Stomach smooth muscle (tissue), 2 donors: Measurements from ENCODE around the gene PEX11A.
A peak's percentile ranks its signal among the peaks of the same experiment; 100 is the strongest.

ENCODE experiments used
- H3K27ac ChIP-seq: one replicate; pipeline ENCODE4 v1.7.0; 2013; ENCODE audit warnings: mild to moderate bottlenecking, low read length, inconsistent platforms
- H3K27me3 ChIP-seq, 2 donors: one replicate each; pipeline ENCODE4 v1.7.0; 2013; ENCODE audit warnings: low read length in 2 of 2; ENCODE audit not compliant: insufficient read depth in 2 of 2, control insufficient read depth in 1 of 2
- H3K36me3 ChIP-seq, 2 donors: one replicate each; pipeline ENCODE4 v1.7.0; 2013; ENCODE audit warnings: low read length in 2 of 2; ENCODE audit not compliant: control insufficient read depth in 2 of 2, insufficient read depth in 2 of 2
- H3K4me1 ChIP-seq: one replicate; pipeline ENCODE4 v1.7.0; 2013; ENCODE audit warnings: low read length; ENCODE audit not compliant: control insufficient read depth, insufficient read depth
- H3K4me3 ChIP-seq, 2 donors: one replicate each; pipeline ENCODE4 v1.7.0; 2013; ENCODE audit warnings: low read length in 2 of 2
- H3K9ac ChIP-seq, 2 donors: one replicate each; pipeline ENCODE4 v1.7.0; 2013; ENCODE audit warnings: low read length in 2 of 2, mild to moderate bottlenecking in 1 of 2
- H3K9me3 ChIP-seq, 2 donors: one replicate each; pipeline ENCODE4 v1.7.0; 2013; ENCODE audit warnings: low read length in 2 of 2; ENCODE audit not compliant: control insufficient read depth in 2 of 2
- donor health status: healthy.
- donor health status: Pancreatic carcinoma.

PEX11A gene

DNA sequence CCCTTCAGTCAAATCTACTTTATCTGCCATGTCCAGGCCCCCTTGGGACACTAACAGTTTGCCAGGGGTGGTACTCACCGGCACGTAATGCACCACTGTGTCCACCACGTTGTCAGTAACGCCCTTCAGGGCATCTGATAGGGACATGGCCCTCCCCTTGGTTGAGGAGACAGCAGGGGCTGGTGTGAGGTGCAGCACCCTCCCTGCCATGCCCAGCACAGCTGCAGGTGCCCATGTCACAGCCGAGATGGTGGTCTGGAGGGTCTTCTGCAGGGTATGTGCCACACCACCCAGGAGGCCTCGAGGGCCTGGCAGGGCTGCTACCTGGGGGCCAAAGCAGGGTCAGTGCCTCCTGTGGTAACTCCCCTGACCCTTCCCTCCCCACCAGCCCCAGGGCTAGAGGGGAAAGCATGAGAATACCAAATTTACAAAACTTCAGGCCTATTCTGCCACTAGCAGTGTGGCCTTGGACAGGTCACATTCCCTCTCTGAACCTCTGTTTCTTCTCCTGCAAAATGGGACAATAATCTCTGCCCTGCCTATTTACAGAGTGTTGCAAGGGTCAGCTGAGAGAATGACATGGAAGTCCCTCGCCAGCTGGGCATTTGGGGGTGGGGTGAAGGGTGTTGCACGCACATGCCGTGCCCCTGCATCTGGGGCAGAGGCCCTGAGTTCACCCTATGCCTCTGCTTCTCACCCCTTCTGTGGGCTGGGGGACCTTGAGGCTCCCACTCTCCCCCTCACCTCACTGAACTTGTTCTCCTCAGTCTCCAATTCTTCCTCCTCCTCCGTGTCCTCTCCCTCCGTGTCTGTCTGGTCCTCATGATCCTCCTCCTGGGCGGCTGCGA, 23.5 kb downstream of the PEX11A start:
- no peak overlapping the region for H3K9ac ChIP-seq
- no peak overlapping the region for H3K4me3 ChIP-seq
- no peak overlapping the region for H3K27ac ChIP-seq
- peaks cover 19% of the 10 kb centered on the region for H3K4me1 ChIP-seq
- H3K27me3 ChIP-seq = no peaks in the 10 kb centered on the region
- H3K36me3 ChIP-seq = no peaks in the 10 kb centered on the region
- H3K9me3 ChIP-seq = no peaks in the 10 kb centered on the region

DNA sequence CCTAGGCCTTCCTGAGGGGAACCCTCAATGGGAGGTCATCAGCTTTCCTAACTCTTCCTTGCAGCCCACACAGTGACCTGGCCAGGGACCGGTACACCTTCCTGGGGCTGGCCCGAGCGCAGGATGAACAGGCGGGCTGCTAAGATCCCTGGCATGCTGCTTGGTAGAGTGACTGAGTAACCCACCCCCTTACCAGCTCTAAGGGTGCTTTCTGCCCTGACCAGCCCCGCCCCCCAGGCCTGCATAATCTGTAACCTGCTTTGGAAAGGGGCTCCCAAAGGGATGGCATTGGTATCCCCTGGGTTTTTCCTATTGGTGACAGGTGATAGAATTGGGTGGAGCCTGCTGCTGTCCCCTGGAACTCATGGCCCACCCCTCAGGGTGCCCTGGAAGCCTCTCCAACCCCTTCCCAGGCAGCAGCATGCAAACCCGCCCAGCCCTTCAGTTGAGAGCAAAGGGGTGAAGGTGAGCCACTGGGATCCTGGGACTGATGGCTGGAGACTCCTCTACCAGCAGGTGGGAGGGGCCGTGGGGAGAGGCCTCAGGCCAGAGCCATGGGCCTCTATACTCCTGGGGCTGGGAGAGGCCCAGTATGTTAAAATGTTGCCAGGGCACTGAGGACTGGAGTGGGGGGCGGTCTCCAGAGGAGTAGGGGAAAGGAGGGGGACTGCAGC, 24.2 kb downstream of the PEX11A start:
- H3K9ac ChIP-seq = peak overlapping the region; percentile 71 to 78
- H3K36me3 ChIP-seq = no peaks in the 10 kb centered on the region
- H3K27ac ChIP-seq = peak overlapping the region; percentile 78
- peaks cover 17% of the 10 kb centered on the region for H3K4me1 ChIP-seq
- H3K4me3 ChIP-seq = peak overlapping the region; percentile 40 to 66
- no peaks in the 10 kb centered on the region for H3K27me3 ChIP-seq
- no peaks in the 10 kb centered on the region for H3K9me3 ChIP-seq

GRCh38 chr15:89665449-89666181, 24.9 kb downstream of the PEX11A start:
- Histone ChIP-seq H3K9me3 (no peaks in the 10 kb centered on the region), H3K9ac (peak overlapping the region; percentile 71 to 78), H3K4me3 (peak overlapping the region; percentile 40 to 66), H3K36me3 (no peaks in the 10 kb centered on the region), H3K27ac (peak overlapping the region; percentile 78), H3K4me1 (peaks cover 17% of the 10 kb centered on the region), H3K27me3 (no peaks in the 10 kb centered on the region)

GRCh38 chr15:89664441-89665350, 25.9 kb downstream of the PEX11A start:
- H3K27ac ChIP-seq = no peak overlapping the region
- peak overlapping the region in 1 of 2 donors; percentile 66 for H3K4me3 ChIP-seq
- H3K9me3 ChIP-seq = no peaks in the 10 kb centered on the region
- H3K4me1 ChIP-seq = peaks cover 17% of the 10 kb centered on the region
- peak overlapping the region; percentile 71 to 76 for H3K9ac ChIP-seq
- no peaks in the 10 kb centered on the region for H3K27me3 ChIP-seq
- H3K36me3 ChIP-seq = no peaks in the 10 kb centered on the region

DNA sequence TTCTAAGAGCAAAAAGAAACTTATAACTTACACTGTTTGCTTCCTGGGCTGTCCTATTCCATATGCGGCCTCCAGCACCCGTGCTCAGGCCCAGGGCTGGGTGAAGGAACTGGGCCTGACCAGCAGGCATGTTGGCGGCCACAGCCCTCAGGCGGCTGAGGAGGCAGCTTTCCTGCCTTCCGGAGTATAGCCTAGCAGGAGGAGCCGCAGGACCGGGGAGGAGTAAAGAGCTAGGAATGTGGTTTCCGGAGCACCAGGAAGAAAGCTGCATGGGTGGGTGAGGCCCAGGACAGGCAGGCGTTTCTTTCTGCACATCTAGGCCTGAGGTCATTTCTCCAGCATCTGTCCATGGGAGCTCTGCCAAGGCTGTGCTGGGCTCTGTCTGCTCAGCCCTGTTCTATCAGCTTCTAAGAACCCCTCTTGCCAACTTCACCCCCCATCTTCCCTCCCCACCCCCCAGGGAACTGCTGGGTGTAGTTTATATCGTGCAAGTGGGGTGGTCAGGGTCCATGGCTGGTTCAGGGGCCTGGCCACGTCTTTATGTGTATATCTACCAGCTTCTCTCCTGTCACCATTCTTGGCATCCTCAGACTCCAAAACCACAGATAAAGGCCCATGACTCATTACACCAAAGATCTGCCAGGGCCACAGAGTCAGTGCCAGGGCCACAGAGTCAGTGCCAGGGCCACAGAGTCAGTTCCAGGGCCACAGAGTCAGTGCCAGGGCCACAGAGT, 27.5 kb downstream of the PEX11A start:
- Histone ChIP-seq H3K4me3 (peak overlapping the region in 1 of 2 donors; percentile 15), H3K27me3 (no peaks in the 10 kb centered on the region), H3K27ac (no peak overlapping the region), H3K9me3 (no peaks in the 10 kb centered on the region), H3K4me1 (peaks cover 17% of the 10 kb centered on the region), H3K9ac (peak overlapping the region in 1 of 2 donors; percentile 42), H3K36me3 (no peaks in the 10 kb centered on the region)

GRCh38 chr15:89660556-89660955, 30.0 kb downstream of the PEX11A start:
- peaks cover 12% of the 10 kb centered on the region for H3K4me1 ChIP-seq
- no peaks in the 10 kb centered on the region for H3K36me3 ChIP-seq
- H3K9ac ChIP-seq = no peak overlapping the region
- H3K27me3 ChIP-seq = no peaks in the 10 kb centered on the region
- no peak overlapping the region for H3K4me3 ChIP-seq
- no peaks in the 10 kb centered on the region for H3K9me3 ChIP-seq
- no peak overlapping the region for H3K27ac ChIP-seq

GRCh38 chr15:89659295-89659694, 31.3 kb downstream of the PEX11A start:
- H3K9me3 ChIP-seq = no peaks in the 10 kb centered on the region
- H3K4me3 ChIP-seq = no peak overlapping the region
- H3K27ac ChIP-seq = no peak overlapping the region
- H3K4me1 ChIP-seq = peaks cover 17% of the 10 kb centered on the region
- H3K9ac ChIP-seq = no peak overlapping the region
- H3K27me3 ChIP-seq = no peaks in the 10 kb centered on the region
- no peaks in the 10 kb centered on the region for H3K36me3 ChIP-seq

DNA sequence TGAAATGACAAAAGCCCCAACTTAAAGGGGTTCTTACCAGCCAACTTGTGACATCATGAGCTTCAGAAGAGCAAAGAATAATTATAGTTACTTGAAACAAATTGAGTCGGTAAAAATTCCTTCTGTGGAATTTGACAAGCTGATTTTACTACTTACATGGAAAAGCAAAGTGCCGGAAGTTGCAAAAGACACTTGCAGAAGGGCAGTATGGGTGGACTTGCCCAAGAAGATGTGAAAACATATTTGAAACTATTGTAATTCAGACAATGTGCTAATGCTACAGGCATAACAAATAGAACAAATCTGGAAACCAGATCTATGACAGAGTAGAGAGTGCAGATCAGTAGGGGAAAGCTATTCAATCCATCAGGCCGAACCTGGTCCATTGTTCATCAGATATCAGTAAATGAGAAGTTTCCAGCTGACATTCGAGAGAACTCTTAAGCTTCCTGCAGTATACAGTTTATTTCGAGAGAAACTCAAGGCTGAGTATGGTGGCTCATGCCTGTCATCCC, 32.8 kb downstream of the PEX11A start:
- no peak overlapping the region for H3K4me3 ChIP-seq
- H3K27me3 ChIP-seq = no peaks in the 10 kb centered on the region
- peaks cover 13% of the 10 kb centered on the region for H3K4me1 ChIP-seq
- no peaks in the 10 kb centered on the region for H3K36me3 ChIP-seq
- no peak overlapping the region for H3K9ac ChIP-seq
- H3K9me3 ChIP-seq = no peaks in the 10 kb centered on the region
- H3K27ac ChIP-seq = no peak overlapping the region

DNA sequence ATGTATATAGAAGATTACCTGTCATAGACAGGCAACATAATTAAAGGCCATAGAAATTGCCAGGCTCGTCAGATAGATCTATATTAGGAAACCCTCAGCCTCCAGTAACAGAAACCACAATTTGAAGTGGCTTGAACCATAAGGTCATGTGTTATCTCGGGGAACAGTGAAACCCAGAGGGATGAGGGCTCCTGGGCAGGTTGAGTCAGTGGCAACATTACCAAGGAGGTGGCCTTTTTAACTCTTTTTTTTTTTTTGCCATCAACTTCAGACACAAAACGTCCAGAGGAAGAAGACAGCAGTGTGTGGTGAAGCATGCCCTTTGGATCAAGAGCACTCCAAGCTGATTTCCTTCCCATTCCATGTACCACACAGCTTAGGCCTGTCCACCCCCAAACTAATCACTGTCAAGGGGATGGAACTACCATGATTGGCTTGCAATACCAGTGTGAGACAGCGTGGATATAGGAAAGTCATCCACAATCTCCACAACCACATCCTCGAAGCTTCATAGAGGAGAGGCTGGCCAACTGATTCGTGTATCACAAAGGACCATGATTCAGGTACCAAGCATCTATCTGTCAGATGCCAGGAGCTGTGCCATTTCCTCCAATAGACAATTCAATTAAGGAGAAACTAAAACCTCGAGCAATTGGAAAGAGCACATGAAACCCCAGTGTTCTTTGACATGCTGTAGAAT, 34.3 kb downstream of the PEX11A start:
- Histone ChIP-seq H3K36me3 (peaks cover 2 to 3% of the 10 kb centered on the region in 2 donors), H3K9ac (no peak overlapping the region), H3K4me3 (no peak overlapping the region), H3K27me3 (no peaks in the 10 kb centered on the region), H3K27ac (no peak overlapping the region), H3K9me3 (no peaks in the 10 kb centered on the region), H3K4me1 (peaks cover 10% of the 10 kb centered on the region)
